DOHH2 (cell line): ENCODE data around the gene FLII.

Source experiments
- CTCF ChIP-seq: fragments of 200-600 bp; sonication (generic); IDR thresholded peaks from one replicate; pipeline ENCODE4 v1.5.1; 2014; ENCODE audit warnings: antibody characterized with exemption, mild to moderate bottlenecking, low read depth, low read length; ENCODE audit not compliant: poor library complexity, severe bottlenecking
- EZH2phosphoT487 ChIP-seq: fragments of 200-600 bp; sonication (generic); IDR thresholded peaks from 2 replicates; pipeline ENCODE4 v1.6.1; 2017; ENCODE audit warnings: borderline replicate concordance, mild to moderate bottlenecking, antibody characterized with exemption, low read length, moderate library complexity, mixed read lengths

- TF ChIP-seq CTCF (no peak), EZH2phosphoT487 (no peak)
Observed at GRCh38 chr17:18300725-18301480, 42.4 kb upstream of the FLII start.
